HEK293T (cell line): ENCODE data around the gene RABGAP1L.

Experiments used
- FOXA1 ChIP-seq: fragments of 450-650 bp; IDR thresholded peaks from 2 replicates; pipeline ENCODE4 v1.6.1; 2016; ENCODE audit warnings: mild to moderate bottlenecking
- SUZ12 ChIP-seq: fragments of 450-650 bp; IDR thresholded peaks from 2 replicates; pipeline ENCODE4 v1.6.1; 2016; ENCODE audit warnings: mild to moderate bottlenecking

DNA sequence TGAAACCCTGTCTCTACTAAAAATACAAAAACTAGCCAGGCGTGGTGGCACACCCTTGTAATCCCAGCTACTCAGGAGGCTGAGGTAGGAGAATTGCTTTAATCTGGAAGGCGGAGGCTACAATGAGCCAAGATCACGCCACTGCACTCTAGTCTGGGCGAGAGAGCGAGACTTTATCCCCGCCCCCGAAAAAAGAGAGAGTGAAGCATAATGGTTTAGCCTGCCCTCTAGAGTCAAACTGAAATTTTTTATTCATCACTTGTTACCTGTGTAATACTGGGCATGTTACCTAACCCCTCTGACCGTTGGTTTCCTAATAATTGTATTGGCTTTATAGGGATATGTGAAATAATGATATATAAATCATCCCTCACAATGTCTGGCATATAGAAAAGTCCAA lies 307.3 kb downstream of the RABGAP1L start:
- TF ChIP-seq SUZ12 (no peak), FOXA1 (no peak)
